GM19023 (cell line): Measurements from ENCODE around the gene DUOXA2.

ENCODE experiments used
- ATAC-seq: cut with Tn5 transposase; IDR thresholded peaks from one replicate; pipeline ENCODE4 v1.9.1; 2021; ENCODE audit warnings: mild to moderate bottlenecking, moderate library complexity; ENCODE audit not compliant: unreplicated experiment

Gene DUOXA2

GRCh38 chr15:45134682-45135604, 20.8 kb downstream of the DUOXA2 start:
- peak; percentile 46 for ATAC-seq

GRCh38 chr15:45135705-45136377, 21.7 kb downstream of the DUOXA2 start:
- peak; percentile 11 for ATAC-seq

- ATAC-seq: no peak
Observed at GRCh38 chr15:45136378-45136764, 22.2 kb downstream of the DUOXA2 start.

- ATAC-seq: no peak
Observed at GRCh38 chr15:45137703-45138102, 23.6 kb downstream of the DUOXA2 start.

GRCh38 chr15:45138814-45139765, 25.0 kb downstream of the DUOXA2 start:
- no peak for ATAC-seq

- no peak for ATAC-seq
Observed at GRCh38 chr15:45139770-45140169, 25.6 kb downstream of the DUOXA2 start.

- ATAC-seq: no peak
Observed at GRCh38 chr15:45140557-45141250, 26.6 kb downstream of the DUOXA2 start.

- no peak for ATAC-seq
Observed at GRCh38 chr15:45141386-45141785, 27.3 kb downstream of the DUOXA2 start.

- ATAC-seq: no peak
Observed at GRCh38 chr15:45143056-45143455, 28.9 kb downstream of the DUOXA2 start.

GRCh38 chr15:45143946-45144345, 29.8 kb downstream of the DUOXA2 start:
- no peak for ATAC-seq

- no peak for ATAC-seq
Observed at GRCh38 chr15:45144775-45145174, 30.6 kb downstream of the DUOXA2 start.

GRCh38 chr15:45146405-45146804, 32.3 kb downstream of the DUOXA2 start:
- ATAC-seq: no peak

GRCh38 chr15:45147606-45148005, 33.5 kb downstream of the DUOXA2 start:
- ATAC-seq: no peak

- no peak for ATAC-seq
Observed at GRCh38 chr15:45148076-45149059, 34.2 kb downstream of the DUOXA2 start.

- no peak for ATAC-seq
Observed at GRCh38 chr15:45149060-45149459, 34.9 kb downstream of the DUOXA2 start.

GRCh38 chr15:45150481-45150880, 36.4 kb downstream of the DUOXA2 start:
- no peak for ATAC-seq

GRCh38 chr15:45150997-45151396, 36.9 kb downstream of the DUOXA2 start:
- ATAC-seq: no peak

GRCh38 chr15:45151998-45152828, 38.1 kb downstream of the DUOXA2 start:
- no peak for ATAC-seq
